Left lung (tissue), 10 donors: ENCODE results near the gene ZEB2. TPM values are rescaled to one million over a fixed set of nuclear protein-coding genes. Genes with fewer than 3 reads are reported as not detected.

Experiments used
- ATAC-seq: fragments of 200-7000 bp; cut with Tn5 transposase; one replicate; pipeline ENCODE4 v1.9.1; 2020; ENCODE audit warnings: moderate library complexity
- DNase-seq, 4 donors: peaks; one replicate each; pipeline ENCODE4 v3.0.0-alpha.2; 2013 to 2020
- H3K27ac ChIP-seq, 2 donors: fragments of 200-600 bp; sonication (generic) in 1 of 2; one replicate each; pipeline versions ENCODE4 v1.5.0 to v1.8.0; 2020 to 2021
- H3K27me3 ChIP-seq, 2 donors: fragments of 200-600 bp; sonication (generic) in 1 of 2; one replicate each; pipeline versions ENCODE4 v1.5.0 to v1.8.0; 2020 to 2021
- H3K36me3 ChIP-seq, 2 donors: fragments of 200-600 bp; sonication (generic) in 1 of 2; one replicate each; pipeline versions ENCODE4 v1.5.0 to v1.8.0; 2020 to 2021
- H3K4me1 ChIP-seq, 2 donors: fragments of 200-600 bp; one replicate each; pipeline ENCODE4 v1.8.0; 2021
- H3K4me3 ChIP-seq, 2 donors: fragments of 200-600 bp; sonication (generic) in 1 of 2; one replicate each; pipeline versions ENCODE4 v1.5.0 to v1.8.0; 2020 to 2021; ENCODE audit warnings: mild to moderate bottlenecking in 1 of 2
- H3K9me3 ChIP-seq, 2 donors: fragments of 200-600 bp; sonication (generic) in 1 of 2; one replicate each; pipeline versions ENCODE4 v1.5.0 to v1.8.0; 2020 to 2021
- intact Hi-C, 2 donors: fragments of 100-400 bp; cut with DNase I; formaldehyde crosslinking; loops; one replicate each; pipeline versions ENCODE4 v1.11.2 to v1.14.2; 2022
- polyA plus RNA-seq, 6 donors: library from polyadenylated mRNA; unstranded; fragments of 120-200 nt; gene quantifications; one replicate each; pipeline ENCODE4 v1.2.1, GENCODE V29; 2013; ENCODE audit not compliant: insufficient read length in 6 of 6
- total RNA-seq, 2 donors: library from RNA; stranded (reverse); fragmentation: NEBNext Ultra II Directional; extraction: Animal tissue kit (Norgen Biotek cat#: 25700); gene quantifications; one replicate each; pipeline ENCODE4 v1.2.1, GENCODE V29; 2021
- TF ChIP-seq, protein P1 (sequence below), 2 donors: fragments of 200-600 bp; sonication (generic) in 1 of 2; IDR thresholded peaks; one replicate each; pipeline versions ENCODE4 v1.5.0 to v1.8.0; 2021; ENCODE audit warnings: antibody characterized with exemption in 2 of 2
- donor health status: DM: no; HTN: yes; CAD: no.
- donor health status: DM: no; HTN: no; CAD: no.

The ZEB2 gene
- total and polyA plus RNA-seq, 8 donors = 141 to 292 (median 271) TPM

- peaks cover 0 to 14% of the 10 kb centered on the region in 2 donors for H3K36me3 ChIP-seq
- H3K9me3 ChIP-seq = no peaks in the 10 kb centered on the region
- H3K27me3 ChIP-seq = peaks cover 0 to 77% of the 10 kb centered on the region in 2 donors
- intact Hi-C loops = loop anchor here in 1 of 2 donors (10.0 kb wide), 1 partner anchor 1081 kb away; no protein-coding TSS in a partner anchor
- H3K27ac ChIP-seq = peak overlapping the region; percentile 98 to 99
- peak in 3 of 4 donors; percentile 50 to 89 (median 67) for DNase-seq
- peak overlapping the region; percentile 49 to 65 for H3K4me3 ChIP-seq
- peak; percentile 6 for ATAC-seq
- peaks cover 0 to 39% of the 10 kb centered on the region in 2 donors for H3K4me1 ChIP-seq
- TF ChIP-seq, protein P1, sequence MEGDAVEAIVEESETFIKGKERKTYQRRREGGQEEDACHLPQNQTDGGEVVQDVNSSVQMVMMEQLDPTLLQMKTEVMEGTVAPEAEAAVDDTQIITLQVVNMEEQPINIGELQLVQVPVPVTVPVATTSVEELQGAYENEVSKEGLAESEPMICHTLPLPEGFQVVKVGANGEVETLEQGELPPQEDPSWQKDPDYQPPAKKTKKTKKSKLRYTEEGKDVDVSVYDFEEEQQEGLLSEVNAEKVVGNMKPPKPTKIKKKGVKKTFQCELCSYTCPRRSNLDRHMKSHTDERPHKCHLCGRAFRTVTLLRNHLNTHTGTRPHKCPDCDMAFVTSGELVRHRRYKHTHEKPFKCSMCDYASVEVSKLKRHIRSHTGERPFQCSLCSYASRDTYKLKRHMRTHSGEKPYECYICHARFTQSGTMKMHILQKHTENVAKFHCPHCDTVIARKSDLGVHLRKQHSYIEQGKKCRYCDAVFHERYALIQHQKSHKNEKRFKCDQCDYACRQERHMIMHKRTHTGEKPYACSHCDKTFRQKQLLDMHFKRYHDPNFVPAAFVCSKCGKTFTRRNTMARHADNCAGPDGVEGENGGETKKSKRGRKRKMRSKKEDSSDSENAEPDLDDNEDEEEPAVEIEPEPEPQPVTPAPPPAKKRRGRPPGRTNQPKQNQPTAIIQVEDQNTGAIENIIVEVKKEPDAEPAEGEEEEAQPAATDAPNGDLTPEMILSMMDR (IDR thresholded peaks at IDR 0.05) = no peak
These were observed 4.1 kb downstream of the ZEB2 start for GRCh38 chr2:144515696-144516410.

DNA sequence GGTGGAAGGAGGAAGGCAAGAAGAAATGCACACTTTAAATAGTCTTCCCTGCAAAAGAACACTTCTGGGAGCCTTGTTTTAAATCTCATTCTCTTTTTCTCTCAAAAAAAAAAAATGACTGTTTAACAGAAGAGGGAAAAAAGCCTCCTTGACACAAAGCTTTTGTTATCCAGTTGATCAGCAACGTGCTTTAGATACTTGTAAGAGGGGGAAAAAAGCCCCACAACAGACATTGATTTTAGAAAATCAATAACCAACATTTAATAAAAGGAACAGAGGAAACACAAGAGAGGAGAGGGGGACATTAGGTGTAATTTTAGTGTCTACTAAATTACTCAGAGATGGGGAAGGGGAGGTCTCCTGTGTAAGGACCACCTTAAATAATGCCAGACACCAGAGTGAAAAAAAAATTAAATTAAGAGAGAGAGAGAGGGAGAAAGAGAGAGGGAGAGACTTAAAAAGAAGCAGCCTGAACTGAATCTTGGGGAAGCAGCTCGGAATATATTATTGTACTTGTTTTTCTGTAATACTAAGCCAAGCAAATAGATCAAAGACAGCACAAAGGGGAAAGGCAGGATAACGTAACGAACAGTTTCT lies 4.7 kb downstream of the ZEB2 start:
- intact Hi-C loops = loop anchor here in 1 of 2 donors (10.0 kb wide), 1 partner anchor 1080 kb away; no protein-coding TSS in a partner anchor
- H3K9me3 ChIP-seq = no peaks in the 10 kb centered on the region
- H3K27me3 ChIP-seq = peaks cover 0 to 75% of the 10 kb centered on the region in 2 donors
- peaks cover 0 to 14% of the 10 kb centered on the region in 2 donors for H3K36me3 ChIP-seq
- DNase-seq (no peak), ATAC-seq (no peak)
- TF ChIP-seq, protein P1 (IDR thresholded peaks at IDR 0.05) = no peak
- peaks cover 0 to 43% of the 10 kb centered on the region in 2 donors for H3K4me1 ChIP-seq
- peak overlapping the region; percentile 98 to 99 for H3K27ac ChIP-seq
- H3K4me3 ChIP-seq = peak overlapping the region; percentile 49 to 65

DNA sequence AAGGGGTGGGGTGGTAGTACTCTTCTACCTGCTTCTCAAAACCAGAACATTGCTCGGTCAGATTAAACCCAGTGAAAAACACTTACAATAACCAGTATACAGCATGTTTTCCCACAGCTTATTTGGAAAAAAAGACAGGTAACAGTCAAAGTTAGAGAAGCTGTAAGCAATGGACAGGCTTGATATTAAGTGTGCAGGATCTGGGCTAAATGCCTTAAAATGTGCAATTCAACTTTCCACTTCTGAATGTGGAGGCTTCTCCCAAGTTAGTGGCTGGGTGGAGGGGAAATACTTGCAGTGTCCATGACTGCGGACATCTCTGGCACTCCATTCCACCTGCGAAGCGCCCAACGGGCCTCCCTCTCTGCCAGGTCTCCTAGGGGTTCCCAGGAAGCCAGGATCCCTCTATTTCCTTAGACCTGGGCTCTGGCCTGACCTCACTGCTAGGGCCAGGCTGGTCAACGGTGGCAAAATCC lies 5.3 kb downstream of the ZEB2 start:
- peaks cover 0 to 49% of the 10 kb centered on the region in 2 donors for H3K4me1 ChIP-seq
- peak overlapping the region; percentile 49 to 65 for H3K4me3 ChIP-seq
- peaks cover 0 to 72% of the 10 kb centered on the region in 2 donors for H3K27me3 ChIP-seq
- intact Hi-C loops = loop anchor here in 1 of 2 donors (10.0 kb wide), 1 partner anchor 1080 kb away; no protein-coding TSS in a partner anchor
- DNase-seq (peak in 1 of 4 donors; percentile 61), ATAC-seq (no peak)
- H3K27ac ChIP-seq = peak overlapping the region; percentile 98 to 99
- TF ChIP-seq, protein P1 (IDR thresholded peaks at IDR 0.05) = no peak
- no peaks in the 10 kb centered on the region for H3K9me3 ChIP-seq
- peaks cover 0 to 14% of the 10 kb centered on the region in 2 donors for H3K36me3 ChIP-seq

DNA sequence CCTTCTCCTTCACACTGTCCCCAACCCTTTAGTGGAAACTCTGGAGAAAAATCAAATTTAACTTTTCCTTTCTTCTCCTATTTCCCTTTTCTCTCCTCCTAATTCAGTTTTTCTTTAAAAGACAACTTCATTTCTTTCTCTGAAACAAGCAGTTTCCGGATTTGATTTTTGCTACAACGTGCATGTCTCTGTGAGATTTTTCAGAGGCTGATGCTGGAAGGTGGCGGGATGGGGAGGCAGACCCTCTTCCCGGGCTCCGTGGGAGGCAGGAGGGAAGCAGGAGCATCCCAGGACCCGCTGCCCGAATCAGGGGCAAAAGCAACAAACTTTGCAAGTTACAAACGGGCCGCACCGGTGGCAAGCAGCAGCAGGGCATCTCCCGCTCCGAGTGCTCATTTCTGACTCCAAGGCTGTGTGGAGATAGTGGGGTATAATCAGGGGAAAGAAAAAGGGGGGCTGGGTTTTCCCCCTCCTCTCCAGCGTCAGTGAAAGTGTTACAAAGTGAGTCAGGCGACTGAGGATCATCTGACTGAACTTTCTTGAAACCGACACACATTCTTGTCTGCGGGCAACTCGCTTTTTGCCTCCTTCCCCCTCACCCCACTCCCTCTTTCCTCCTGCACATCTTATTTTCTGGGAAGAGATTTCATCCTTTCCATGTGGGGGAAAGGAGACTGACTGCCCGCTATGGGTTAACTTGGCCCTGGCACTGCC lies 6.4 kb downstream of the ZEB2 start:
- Histone ChIP-seq H3K36me3 (peaks cover 0 to 14% of the 10 kb centered on the region in 2 donors), H3K4me1 (peaks cover 0 to 60% of the 10 kb centered on the region in 2 donors), H3K27ac (peak overlapping the region; percentile 98 to 99), H3K4me3 (peak overlapping the region; percentile 16 to 65), H3K9me3 (no peaks in the 10 kb centered on the region), H3K27me3 (peaks cover 0 to 65% of the 10 kb centered on the region in 2 donors)
- TF ChIP-seq, protein P1 (IDR thresholded peaks at IDR 0.05) = no peak
- intact Hi-C loops = loop anchor here in 1 of 2 donors (10.0 kb wide), 1 partner anchor 1079 kb away; no protein-coding TSS in a partner anchor
- DNase-seq (peak in 3 of 4 donors; percentile 53 to 65 (median 60)), ATAC-seq (peak; percentile 21)
